Amygdala (tissue), 56 donors: Measurements from ENCODE around the gene ADK.
"Not testable (repeated sequence)": the region's sequence is repeated elsewhere in the genome, so short reads cannot be mapped to it uniquely, and the experiment has no call there.

Experiments
- DNase-seq, 56 donors: peaks; one replicate each; lab custom pipeline; 2025; lab: John Stamatoyannopoulos, UW

The ADK gene

GRCh38 chr10:74453169-74453568 is 302.1 kb downstream of the ADK start:
- no peak for DNase-seq

- not testable (repeated sequence) for DNase-seq
Measured at GRCh38 chr10:74457478-74457877, 306.5 kb downstream of the ADK start.

- no peak for DNase-seq
Measured at GRCh38 chr10:74460812-74461211, 309.8 kb downstream of the ADK start.

- no peak for DNase-seq
Measured at GRCh38 chr10:74474022-74474713, 323.1 kb downstream of the ADK start.

- DNase-seq: not testable (repeated sequence)
Measured at GRCh38 chr10:74476162-74476706, 325.2 kb downstream of the ADK start.

GRCh38 chr10:74480778-74481177 is 329.8 kb downstream of the ADK start:
- no peak for DNase-seq

- DNase-seq: no peak
Measured at GRCh38 chr10:74483356-74483755, 332.3 kb downstream of the ADK start.

GRCh38 chr10:74485283-74485682 is 334.3 kb downstream of the ADK start:
- no peak for DNase-seq

GRCh38 chr10:74486659-74487058 is 335.6 kb downstream of the ADK start:
- DNase-seq: no peak

- DNase-seq: no peak
Measured at GRCh38 chr10:74488907-74489306, 337.9 kb downstream of the ADK start.

GRCh38 chr10:74490551-74490950 is 339.5 kb downstream of the ADK start:
- DNase-seq: no peak

- DNase-seq: no peak
Measured at GRCh38 chr10:74491014-74491413, 340.0 kb downstream of the ADK start.

GRCh38 chr10:74496276-74496675 is 345.3 kb downstream of the ADK start:
- DNase-seq: not testable (repeated sequence)

- not testable (repeated sequence) for DNase-seq
Measured at GRCh38 chr10:74498664-74499063, 347.6 kb downstream of the ADK start.

GRCh38 chr10:74500026-74500704 is 349.1 kb downstream of the ADK start:
- DNase-seq: no peak

GRCh38 chr10:74500816-74501215 is 349.8 kb downstream of the ADK start:
- no peak for DNase-seq

- no peak for DNase-seq
Measured at GRCh38 chr10:74502963-74503608, 352.1 kb downstream of the ADK start.

- DNase-seq: no peak
Measured at GRCh38 chr10:74507951-74508350, 356.9 kb downstream of the ADK start.

GRCh38 chr10:74510594-74510993 is 359.6 kb downstream of the ADK start:
- DNase-seq: no peak

- DNase-seq: no peak
Measured at GRCh38 chr10:74511051-74511450, 360.0 kb downstream of the ADK start.

GRCh38 chr10:74514322-74514721 is 363.3 kb downstream of the ADK start:
- no peak for DNase-seq
